GM21447 (cell line): ENCODE measurements around the gene CFDP1.

ENCODE experiments used
- ATAC-seq: cut with Tn5 transposase; IDR thresholded peaks from one replicate; pipeline ENCODE4 v1.9.1; 2021; ENCODE audit not compliant: unreplicated experiment

The CFDP1 gene

GRCh38 chr16:75415169-75415905, 18.0 kb downstream of the CFDP1 start:
- ATAC-seq: no peak

DNA sequence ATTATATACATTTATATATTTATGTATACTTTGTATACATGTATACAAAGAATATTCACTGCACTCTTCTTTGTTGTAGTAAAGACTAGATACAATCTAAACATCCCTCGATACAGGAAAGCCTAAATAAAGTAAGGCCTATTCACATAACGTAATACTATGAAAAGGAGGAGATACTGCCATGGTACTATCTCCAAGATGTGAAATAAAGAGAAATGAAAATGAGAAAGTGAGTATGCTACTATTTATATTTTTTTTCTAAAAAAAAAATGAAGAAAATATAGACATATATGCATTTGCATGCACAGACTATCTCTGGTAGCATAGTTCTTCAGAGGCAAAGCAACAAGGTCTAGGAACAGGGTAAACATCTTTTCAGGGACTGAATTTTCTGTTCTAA, 19.4 kb downstream of the CFDP1 start:
- no peak for ATAC-seq

GRCh38 chr16:75406943-75407342, 26.4 kb downstream of the CFDP1 start:
- no peak for ATAC-seq

DNA sequence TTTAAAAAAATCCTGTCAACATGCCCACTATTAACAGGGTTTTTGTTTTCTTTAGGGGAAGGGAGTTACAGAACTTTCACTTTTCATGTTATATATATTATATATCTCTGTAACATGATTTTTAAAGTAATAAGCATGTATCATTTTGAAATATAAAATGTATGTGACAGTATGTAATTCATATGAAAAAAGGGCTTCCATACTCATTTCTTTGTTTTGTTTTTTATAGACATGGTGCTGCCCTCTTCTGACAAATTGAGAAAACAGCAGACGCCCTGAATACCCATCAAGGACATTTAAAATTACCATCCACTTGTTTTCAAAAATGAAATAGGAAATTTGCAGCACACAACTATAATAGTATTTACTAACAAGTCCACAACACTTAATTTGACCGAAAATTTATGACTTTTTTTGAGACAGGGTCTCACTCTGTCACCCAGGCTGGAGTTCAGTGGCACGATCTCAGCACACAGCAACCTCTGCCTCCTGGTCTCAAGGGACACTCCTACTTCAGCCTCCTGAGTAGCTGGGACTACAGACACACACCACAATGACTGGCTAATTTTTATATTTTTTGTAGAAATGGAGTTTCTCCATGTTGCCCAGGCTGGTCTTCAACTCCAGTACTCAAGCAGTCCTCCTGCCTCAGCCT, 30.4 kb downstream of the CFDP1 start:
- ATAC-seq: no peak

- no peak for ATAC-seq
Observed at GRCh38 chr16:75402159-75402820, 31.0 kb downstream of the CFDP1 start.

DNA sequence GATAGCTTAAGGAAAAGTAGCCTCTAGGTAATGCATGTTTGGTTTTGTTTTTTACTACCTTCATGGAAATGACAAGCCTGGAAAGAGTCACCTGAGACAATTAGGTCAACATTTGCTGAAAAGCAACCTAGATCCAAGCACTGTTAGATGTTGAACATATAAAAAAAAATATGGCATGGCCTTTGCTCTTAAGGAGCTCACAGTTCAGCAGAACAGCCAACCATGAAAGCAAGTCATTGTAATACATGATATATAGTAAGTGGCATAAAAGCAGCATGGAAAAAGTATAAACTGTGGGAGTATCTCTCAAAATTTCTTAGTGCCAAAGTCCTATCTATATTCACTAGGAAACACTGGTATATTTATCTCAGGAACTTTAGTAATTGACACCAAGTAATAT, 31.6 kb downstream of the CFDP1 start:
- no peak for ATAC-seq

GRCh38 chr16:75398333-75398732, 35.0 kb downstream of the CFDP1 start:
- no peak for ATAC-seq

GRCh38 chr16:75394941-75395340, 38.4 kb downstream of the CFDP1 start:
- no peak for ATAC-seq

DNA sequence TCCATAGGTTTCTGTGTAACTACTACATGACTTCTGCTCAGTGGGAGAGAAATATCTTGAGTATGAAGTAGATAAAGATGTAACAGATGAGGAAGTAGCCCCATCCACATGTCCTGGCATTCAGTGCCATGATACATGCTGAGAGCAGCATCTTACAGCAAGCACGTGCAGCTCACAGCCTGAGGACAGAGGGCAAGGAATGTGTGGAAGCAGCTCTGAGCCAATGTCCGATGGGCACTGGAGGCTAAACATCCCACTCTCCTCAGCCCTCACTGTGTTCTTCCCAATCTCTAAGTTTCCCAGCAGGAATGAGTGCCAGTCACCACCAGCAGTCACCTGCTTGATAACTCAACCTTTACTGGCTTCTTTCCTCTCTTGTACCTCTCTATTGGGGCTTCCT, 40.4 kb downstream of the CFDP1 start:
- no peak for ATAC-seq

DNA sequence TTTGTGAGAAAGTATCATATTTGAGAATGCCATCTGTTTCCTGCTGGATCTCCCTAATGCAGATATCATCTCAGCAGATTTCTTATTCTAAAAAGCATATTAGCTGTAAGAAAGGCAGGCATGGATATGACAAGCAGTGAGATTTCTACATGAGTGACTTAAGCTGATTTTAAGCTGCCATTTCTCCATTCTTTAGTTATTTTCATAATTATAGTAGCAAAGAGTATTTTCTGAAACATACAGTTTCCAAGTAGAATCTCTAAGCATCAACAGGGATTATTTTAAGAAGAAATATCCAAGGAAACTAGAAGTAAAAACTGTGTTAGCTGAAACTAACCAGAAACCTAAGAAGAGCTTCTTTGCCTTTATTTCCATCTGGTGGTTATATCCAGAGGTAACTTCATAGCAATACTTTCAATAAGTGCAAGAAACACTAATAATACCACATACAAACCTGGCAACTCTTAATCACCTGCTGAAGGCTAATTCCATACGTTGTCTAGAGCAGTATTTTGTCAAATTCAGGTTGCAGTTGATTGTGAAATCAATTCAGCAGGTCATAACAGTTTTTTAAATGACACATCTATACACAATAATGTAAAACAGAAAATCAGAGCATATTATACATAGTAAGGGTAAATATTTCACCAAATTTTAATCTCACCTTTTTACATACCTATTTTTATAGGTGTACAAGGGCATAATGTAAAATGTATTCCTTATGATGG, 42.2 kb downstream of the CFDP1 start:
- no peak for ATAC-seq

GRCh38 chr16:75389096-75389690, 44.1 kb downstream of the CFDP1 start:
- ATAC-seq: no peak

DNA sequence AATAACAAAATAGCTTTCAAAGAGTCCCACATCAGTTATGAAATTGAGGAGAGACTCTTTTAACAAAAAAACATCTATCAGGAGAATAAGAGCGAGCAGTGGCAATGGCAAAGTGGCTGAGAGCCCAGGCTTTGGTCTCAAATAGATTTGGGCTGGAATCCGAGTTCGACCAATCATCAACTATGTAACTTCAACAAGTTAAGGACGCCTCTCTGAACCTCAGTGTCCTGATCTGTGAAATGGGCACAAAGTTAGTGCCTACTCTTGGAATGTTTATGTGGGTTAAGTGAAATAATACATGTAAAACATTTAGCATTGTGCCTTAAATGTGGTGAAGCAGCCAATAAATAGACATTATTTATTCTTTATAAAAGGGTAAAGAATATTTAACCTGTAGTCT, 45.4 kb downstream of the CFDP1 start:
- no peak for ATAC-seq

DNA sequence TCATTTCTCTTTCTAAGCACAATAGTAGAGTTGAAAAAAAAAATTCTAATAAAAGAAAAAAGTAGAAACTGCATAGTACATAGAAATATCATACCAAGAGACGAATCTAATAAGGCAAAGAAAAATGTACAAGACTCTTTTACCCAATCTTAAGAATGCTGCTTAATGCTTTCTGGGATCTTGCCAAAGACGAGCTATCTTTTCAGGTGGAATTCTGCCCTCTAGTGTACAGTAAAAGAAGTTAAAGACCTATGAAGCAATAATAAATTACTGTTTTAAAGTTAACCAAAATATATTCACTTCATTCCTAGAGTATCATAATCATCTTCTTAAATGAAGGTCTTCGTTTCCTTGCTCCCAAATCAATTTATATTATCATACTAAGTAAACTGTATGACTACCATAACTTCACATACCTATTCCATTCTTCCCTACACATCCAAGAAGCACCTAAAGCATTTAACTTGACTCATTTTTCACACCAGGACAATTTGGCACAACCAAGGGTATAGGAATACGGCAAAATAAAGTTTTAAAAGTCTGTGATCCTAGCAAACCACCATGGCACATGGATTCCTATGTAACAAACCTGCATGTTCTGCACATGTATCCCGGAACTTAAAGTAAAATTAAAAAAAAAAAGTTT, 47.7 kb downstream of the CFDP1 start:
- no peak for ATAC-seq

DNA sequence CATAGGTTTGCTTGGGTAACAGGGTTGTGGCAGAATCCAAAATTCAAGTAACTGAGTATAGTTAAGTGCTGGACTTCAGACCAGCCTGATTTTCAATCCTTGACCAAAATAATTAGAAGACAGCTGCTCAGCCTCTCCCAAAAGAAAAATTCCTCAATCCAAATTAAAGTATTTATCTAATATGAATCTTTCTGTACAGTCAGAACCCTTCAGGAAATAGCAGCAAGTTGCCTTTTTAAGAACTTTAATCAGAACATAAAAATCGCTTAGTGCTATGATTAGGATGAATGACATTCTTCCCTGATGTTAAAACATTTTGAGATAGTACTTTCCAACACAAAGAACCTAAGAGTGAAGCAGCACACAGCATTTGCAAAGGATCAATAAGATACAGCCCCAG, 50.2 kb downstream of the CFDP1 start:
- no peak for ATAC-seq

GRCh38 chr16:75382611-75383010, 50.7 kb downstream of the CFDP1 start:
- ATAC-seq: no peak

- ATAC-seq: no peak
Observed at GRCh38 chr16:75380870-75381269, 52.4 kb downstream of the CFDP1 start.

- peak; percentile 87 for ATAC-seq
Observed at GRCh38 chr16:75379911-75380847, 53.1 kb downstream of the CFDP1 start.

DNA sequence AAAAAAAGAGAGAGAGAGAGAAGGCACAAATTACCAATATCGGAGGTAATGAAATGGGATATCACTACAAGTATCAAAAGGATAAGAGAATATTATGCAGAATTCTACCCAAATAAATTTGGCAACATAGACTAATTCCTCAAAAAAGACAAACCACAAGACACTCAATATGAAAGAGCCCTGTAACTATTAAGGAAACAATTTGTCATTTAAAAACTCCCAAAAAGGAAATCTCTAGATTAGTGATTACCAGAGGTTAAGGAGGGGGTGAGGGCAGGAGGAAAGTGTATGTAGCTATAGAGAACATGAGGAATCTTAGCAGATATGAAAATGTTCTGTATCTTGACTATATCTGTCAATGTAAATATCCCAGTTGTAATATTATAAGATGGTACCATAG, 54.0 kb downstream of the CFDP1 start:
- peak; percentile 68 for ATAC-seq

- ATAC-seq: no peak
Observed at GRCh38 chr16:75378616-75379015, 54.7 kb downstream of the CFDP1 start.
